Stimulated activated CD4-positive, alpha-beta T cell treated with anti-CD3 and anti-CD28 coated beads, TNF-alpha, amount 100 ng/mL, for 4 hours (primary cell): ENCODE measurements around the gene IQSEC1.

Experiments used
- DNase-seq, 3 experiments: peaks; one replicate each; pipeline ENCODE4 v3.0.0-alpha.2; 2020; ENCODE audit warnings: low read depth in 3 of 3

The IQSEC1 gene

GRCh38 chr3:13016083-13016720, 57.0 kb downstream of the IQSEC1 start:
- no peak for DNase-seq

- DNase-seq, result no peak
Observed at GRCh38 chr3:13015286-13016082, 57.7 kb downstream of the IQSEC1 start.

- DNase-seq, result no peak
Observed at GRCh38 chr3:13014755-13015285, 58.4 kb downstream of the IQSEC1 start.

GRCh38 chr3:13013994-13014754, 59.1 kb downstream of the IQSEC1 start:
- no peak for DNase-seq

GRCh38 chr3:13013566-13013965, 59.7 kb downstream of the IQSEC1 start:
- no peak for DNase-seq

GRCh38 chr3:13013151-13013561, 60.1 kb downstream of the IQSEC1 start:
- no peak for DNase-seq

- DNase-seq, result no peak
Observed at GRCh38 chr3:13012221-13012691, 61.0 kb downstream of the IQSEC1 start.

GRCh38 chr3:13011573-13012220, 61.5 kb downstream of the IQSEC1 start:
- DNase-seq, result peak in 2 of 3 experiments; percentile 70 to 72

- no peak for DNase-seq
Observed at GRCh38 chr3:13010780-13011572, 62.3 kb downstream of the IQSEC1 start.

GRCh38 chr3:13009946-13010315, 63.3 kb downstream of the IQSEC1 start:
- DNase-seq, result no peak

GRCh38 chr3:13009132-13009945, 63.9 kb downstream of the IQSEC1 start:
- DNase-seq, result no peak

GRCh38 chr3:13008155-13008995, 64.9 kb downstream of the IQSEC1 start:
- no peak for DNase-seq

GRCh38 chr3:13007251-13007941, 65.8 kb downstream of the IQSEC1 start:
- DNase-seq, result no peak

- DNase-seq, result no peak
Observed at GRCh38 chr3:13006216-13006990, 66.8 kb downstream of the IQSEC1 start.

- DNase-seq, result no peak
Observed at GRCh38 chr3:13005301-13005700, 67.9 kb downstream of the IQSEC1 start.

- no peak for DNase-seq
Observed at GRCh38 chr3:13004376-13004775, 68.9 kb downstream of the IQSEC1 start.

GRCh38 chr3:13003608-13004007, 69.6 kb downstream of the IQSEC1 start:
- no peak for DNase-seq
